Gastrocnemius medialis (tissue), 4 donors: ENCODE measurements around the gene PCSK6.

ENCODE experiments used
- POLR2A ChIP-seq, 2 donors: fragments of 450-650 bp; IDR thresholded peaks; one replicate each; pipeline ENCODE4 v1.6.1; 2017; ENCODE audit warnings: antibody characterized with exemption in 2 of 2, mild to moderate bottlenecking in 2 of 2, moderate library complexity in 2 of 2
- TF ChIP-seq, protein P1 (sequence below), 5 experiments: fragments of 450-650 bp in 3 of 5; fragments of 200-600 bp in 2 of 5; sonication (generic) in 2 of 5; IDR thresholded peaks in 4 of 5; conservative IDR thresholded peaks in 1 of 5; 1 replicate in 4 of 5; 2 replicates in 1 of 5; pipeline ENCODE4 v1.5.1; 2016 to 2019; ENCODE audit warnings: antibody characterized with exemption in 5 of 5, mild to moderate bottlenecking in 3 of 5, moderate library complexity in 3 of 5

DNA sequence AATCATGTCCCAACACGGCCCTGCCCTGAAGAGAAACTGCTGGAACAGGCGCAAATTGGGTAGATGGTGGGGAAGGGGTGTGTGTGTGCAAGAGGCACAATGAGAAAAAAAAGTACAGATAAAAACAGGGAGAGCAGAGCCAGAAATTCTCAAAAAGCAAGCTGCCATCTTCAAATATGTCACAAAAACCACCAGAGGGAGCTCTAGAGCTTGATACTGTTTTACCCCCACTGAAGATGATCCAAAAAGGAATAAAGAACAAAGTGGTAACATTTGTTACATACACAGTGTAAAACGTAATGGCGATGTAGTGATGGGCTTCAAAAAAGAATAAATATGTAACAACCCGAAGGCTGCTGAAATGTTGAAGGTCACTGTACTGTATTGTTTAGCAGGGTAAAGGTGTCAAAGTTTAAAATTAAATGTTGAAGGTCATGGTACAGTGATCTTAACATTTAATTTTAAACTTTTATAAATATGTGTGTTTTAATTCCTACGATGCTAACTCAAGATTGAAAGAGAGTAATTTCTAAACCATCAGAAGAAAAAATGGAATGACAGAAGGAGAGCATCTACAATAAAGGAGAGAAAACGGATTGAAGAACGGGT lies 200.5 kb downstream of the PCSK6 start:
- TF ChIP-seq, protein P1, sequence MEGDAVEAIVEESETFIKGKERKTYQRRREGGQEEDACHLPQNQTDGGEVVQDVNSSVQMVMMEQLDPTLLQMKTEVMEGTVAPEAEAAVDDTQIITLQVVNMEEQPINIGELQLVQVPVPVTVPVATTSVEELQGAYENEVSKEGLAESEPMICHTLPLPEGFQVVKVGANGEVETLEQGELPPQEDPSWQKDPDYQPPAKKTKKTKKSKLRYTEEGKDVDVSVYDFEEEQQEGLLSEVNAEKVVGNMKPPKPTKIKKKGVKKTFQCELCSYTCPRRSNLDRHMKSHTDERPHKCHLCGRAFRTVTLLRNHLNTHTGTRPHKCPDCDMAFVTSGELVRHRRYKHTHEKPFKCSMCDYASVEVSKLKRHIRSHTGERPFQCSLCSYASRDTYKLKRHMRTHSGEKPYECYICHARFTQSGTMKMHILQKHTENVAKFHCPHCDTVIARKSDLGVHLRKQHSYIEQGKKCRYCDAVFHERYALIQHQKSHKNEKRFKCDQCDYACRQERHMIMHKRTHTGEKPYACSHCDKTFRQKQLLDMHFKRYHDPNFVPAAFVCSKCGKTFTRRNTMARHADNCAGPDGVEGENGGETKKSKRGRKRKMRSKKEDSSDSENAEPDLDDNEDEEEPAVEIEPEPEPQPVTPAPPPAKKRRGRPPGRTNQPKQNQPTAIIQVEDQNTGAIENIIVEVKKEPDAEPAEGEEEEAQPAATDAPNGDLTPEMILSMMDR (IDR thresholded peaks at IDR 0.05 in 4 of 5, conservative IDR thresholded peaks at IDR 0.05 in 1 of 5) = peak; percentile 42 to 65 (median 48)
- TF ChIP-seq POLR2A (IDR thresholded peaks at IDR 0.05) = no peak
